Heart left ventricle (tissue), 13 donors: ENCODE measurements around the gene ALCAM.

Experiments used
- CTCF ChIP-seq, 12 donors: fragments of 200-600 bp; sonication (generic) in 4 of 12; IDR thresholded peaks; one replicate each; pipeline versions ENCODE4 v1.5.0 to v1.8.0; 2018 to 2022; ENCODE audit warnings: antibody characterized with exemption in 12 of 12, mild to moderate bottlenecking in 5 of 12
- POLR2A ChIP-seq, 2 donors: fragments of 450-650 bp; IDR thresholded peaks; one replicate each; pipeline ENCODE4 v1.6.1; 2017; ENCODE audit warnings: antibody characterized with exemption in 2 of 2, mild to moderate bottlenecking in 2 of 2, moderate library complexity in 2 of 2
- donor health status: ischemic (EF 13 %, LVEDD 7.1; RV severe dilation, severe dysfunction).
- donor health status: DM: no; HTN: yes; CAD: no.
- donor health status: DM: no; HTN: no; CAD: no.
- donor health status: ischemic (EF 25% LVEDD 6.9; RV normal size, moderate dysfunction).
- donor health status: ischemic (EF 25% LVEDD 5.7; RV mildly dilated, moderate dysfunction).
- donor health status: ischemic (EF 35%, LVEDD 5.7; RV mildly dilated, moderate dysfunction).
- donor health status: nonischemic (EF 11% LVEDD 7.7; RV severe dilation, severe dysfunction).
- donor health status: DM: yes; HTN: yes; CAD: no.
- donor health status: PGD.
- donor health status: ischemic (EF 29% LVEDD 5.4; RV normal size, mild dysfunction).
- donor health status: nonischemic (EF 23%, LVEDD 6.1; RV moderate dilation, normal function).

DNA sequence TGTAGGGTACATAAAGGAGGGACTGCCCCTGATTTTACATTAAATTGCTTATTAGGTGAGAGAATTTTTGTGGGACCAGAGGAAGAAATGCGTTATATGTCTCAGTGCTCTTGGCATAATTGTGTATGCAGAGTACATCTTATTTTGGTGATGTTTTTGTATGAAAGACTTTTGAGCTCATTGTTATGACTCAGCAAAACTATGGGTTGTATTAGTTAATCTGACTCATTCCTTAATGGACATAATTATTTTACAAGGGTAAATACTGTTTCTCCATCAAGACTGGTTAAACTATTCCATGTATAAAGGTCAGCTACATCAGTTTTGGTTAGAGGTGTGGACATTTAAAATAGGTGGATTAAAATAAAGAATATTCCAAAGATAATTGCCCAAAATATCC lies 156.8 kb downstream of the ALCAM start:
- TF ChIP-seq CTCF (IDR thresholded peaks at IDR 0.05) (no peak), POLR2A (IDR thresholded peaks at IDR 0.05) (no peak)
